Measurements from ENCODE around the gene RBM3. TPM values are rescaled to one million over a fixed set of nuclear protein-coding genes. Genes with fewer than 3 reads are reported as not detected.

Gene RBM3
- total and polyA plus RNA-seq, 2 donors (not counting 1 experiment from before 2014, with no cell fraction given), result 200 to 291 TPM

GRCh38 chrX:48539345-48540027, 34.8 kb upstream of the RBM3 start, which contains the start of gene TBC1D25:
TSS of gene TBC1D25 (plus strand) at chrX:48539714. CDS start at chrX:48539798, 84 bp downstream.
- peaks cover 20% of the 10 kb centered on the region for H3K4me1 Mint-ChIP-seq
- Histone ChIP-seq H3K27ac (ENCODE audit: low read length in 2 of 2) (peak within 1 kb of the TSS; percentile 94 to 97), H3K9ac (ENCODE audit: low read length) (peak within 1 kb of the TSS; percentile 93), H4K20me1 (ENCODE audit: control insufficient read depth, insufficient read depth, low read length, poor library complexity, severe bottlenecking) (no peaks in the 10 kb centered on the region), H3K4me1 (ENCODE audit: control insufficient read depth in 2 of 2, insufficient read depth in 2 of 2, low read length in 2 of 2) (peaks cover 10 to 18% of the 10 kb centered on the region in 2 donors), H3K4me2 (replicated peaks; ENCODE audit: low read depth, low read length, poor library complexity, severe bottlenecking) (peak within 1 kb of the TSS; percentile 81), H3K36me3 (replicated peaks in 1 of 2; ENCODE audit: control extremely low read depth in 1 of 2, control insufficient read depth in 1 of 2, extremely low read depth in 1 of 2, insufficient read depth in 2 of 2, low read length in 1 of 2) (peaks cover 0 to 7% of the 10 kb centered on the region in 2 experiments), H3K79me2 (ENCODE audit: control insufficient read depth, insufficient read depth, low read length) (peaks cover 19% of the 10 kb centered on the region), H2AFZ (ENCODE audit: insufficient read depth, low read depth, low read length, poor library complexity, severe bottlenecking) (peak within 1 kb of the TSS; percentile 69), H3K4me3 (ENCODE audit: control extremely low read depth in 1 of 5, extremely low read depth in 1 of 5, insufficient read depth in 1 of 5, low read depth in 2 of 5, low read length in 4 of 5) (peak within 1 kb of the TSS in 4 of 5 experiments; percentile 66 to 76 (median 74)), H3K27me3 (replicated peaks in 1 of 4; ENCODE audit: control extremely low read depth in 1 of 4, control insufficient read depth in 3 of 4, insufficient read depth in 4 of 4, low read length in 3 of 4) (no peaks in the 10 kb centered on the region), H3K9me3 (ENCODE audit: control extremely low read depth in 1 of 3, control insufficient read depth in 2 of 3, insufficient read depth in 1 of 3, low read length in 2 of 3) (no peaks in the 10 kb centered on the region)
- DNase-seq, result peak; percentile 97
- H3K27ac Mint-ChIP-seq, result peak within 1 kb of the TSS; percentile 97
- ChIA-PET CTCF (interaction anchor here (0.7 to 2.5 kb wide), 5 partner anchors 9 to 1363 kb away, joined by 3 to 11 read pairs (median 3); no protein-coding TSS in a partner anchor), POLR2A (interaction anchor here (0.5 to 2.9 kb wide), 17 partner anchors 18 to 889 kb away, joined by 3 to 20 read pairs (median 5); partner anchors contain the start of genes EBP, ELK1, FTSJ1 and HDAC6)
- no peaks in the 10 kb centered on the region for H3K9me3 Mint-ChIP-seq (ENCODE audit: insufficient read depth)
- under 1% methylated on average over 47 of the region's 59 CpGs for WGBS (ENCODE audit: insufficient coverage)
- peak; percentile 79 for ATAC-seq (ENCODE audit: low read depth)
- TF ChIP-seq CTCF (IDR thresholded peaks at IDR 0.05), result peak; percentile 50
- no peak for TF ChIP-seq EZH2 (IDR thresholded peaks at IDR 0.05; ENCODE audit: borderline replicate concordance, insufficient read depth, low read depth, low read length, poor library complexity, severe bottlenecking)
- intact Hi-C loops (cut with micrococcal nuclease), result loop anchor here (1.0 kb wide), 6 partner anchors 18 to 157 kb away; partner anchors contain the start of genes EBP, PORCN, RBM3 and SUV39H1
- H3K4me3 Mint-ChIP-seq, result peak within 1 kb of the TSS; percentile 91
- H3K27me3 Mint-ChIP-seq, result no peaks in the 10 kb centered on the region

GRCh38 chrX:48540028-48540375, 34.3 kb upstream of the RBM3 start:
- CTCF ChIA-PET, result interaction anchor here (0.7 to 2.5 kb wide), 4 partner anchors 9 to 700 kb away, joined by 3 to 11 read pairs (median 3); no protein-coding TSS in a partner anchor
- no peaks in the 10 kb centered on the region for H4K20me1 ChIP-seq (ENCODE audit: control insufficient read depth, insufficient read depth, low read length, poor library complexity, severe bottlenecking)
- 1% methylated on average over 11 of the region's 12 CpGs for WGBS (ENCODE audit: insufficient coverage)
- H3K4me2 ChIP-seq (replicated peaks; ENCODE audit: low read depth, low read length, poor library complexity, severe bottlenecking), result peak overlapping the region; percentile 81
- Mint-ChIP-seq H3K27ac (peak overlapping the region; percentile 97), H3K4me1 (peaks cover 20% of the 10 kb centered on the region), H3K9me3 (ENCODE audit: insufficient read depth) (no peaks in the 10 kb centered on the region), H3K4me3 (peak overlapping the region; percentile 91), H3K27me3 (no peaks in the 10 kb centered on the region)
- H3K9me3 ChIP-seq (ENCODE audit: control extremely low read depth in 1 of 3, control insufficient read depth in 2 of 3, insufficient read depth in 1 of 3, low read length in 2 of 3), result no peaks in the 10 kb centered on the region
- peaks cover 19% of the 10 kb centered on the region for H3K79me2 ChIP-seq (ENCODE audit: control insufficient read depth, insufficient read depth, low read length)
- peak overlapping the region; percentile 69 for H2AFZ ChIP-seq (ENCODE audit: insufficient read depth, low read depth, low read length, poor library complexity, severe bottlenecking)
- DNase-seq, result no peak
- peak; percentile 50 for ATAC-seq (ENCODE audit: low read depth)
- H3K4me1 ChIP-seq (ENCODE audit: control insufficient read depth in 2 of 2, insufficient read depth in 2 of 2, low read length in 2 of 2), result peaks cover 10 to 18% of the 10 kb centered on the region in 2 donors
- TF ChIP-seq CTCF (IDR thresholded peaks at IDR 0.05), result peak; percentile 12
- TF ChIP-seq EZH2 (IDR thresholded peaks at IDR 0.05; ENCODE audit: borderline replicate concordance, insufficient read depth, low read depth, low read length, poor library complexity, severe bottlenecking), result no peak
- H3K27ac ChIP-seq (ENCODE audit: low read length in 2 of 2), result peak overlapping the region; percentile 94 to 97
- peak overlapping the region in 4 of 5 experiments; percentile 66 to 76 (median 74) for H3K4me3 ChIP-seq (ENCODE audit: control extremely low read depth in 1 of 5, extremely low read depth in 1 of 5, insufficient read depth in 1 of 5, low read depth in 2 of 5, low read length in 4 of 5)
- H3K9ac ChIP-seq (ENCODE audit: low read length), result peak overlapping the region; percentile 93
- intact Hi-C loops (cut with micrococcal nuclease), result no loop called here
- POLR2A ChIA-PET, result interaction anchor here (0.5 to 2.9 kb wide), 8 partner anchors 31 to 463 kb away, joined by 3 to 20 read pairs (median 5); partner anchors contain the start of genes HDAC6, PORCN, PQBP1 and RBM3
- H3K27me3 ChIP-seq (replicated peaks in 1 of 4; ENCODE audit: control extremely low read depth in 1 of 4, control insufficient read depth in 3 of 4, insufficient read depth in 4 of 4, low read length in 3 of 4), result no peaks in the 10 kb centered on the region
- peaks cover 0 to 12% of the 10 kb centered on the region in 2 experiments for H3K36me3 ChIP-seq (replicated peaks in 1 of 2; ENCODE audit: control extremely low read depth in 1 of 2, control insufficient read depth in 1 of 2, extremely low read depth in 1 of 2, insufficient read depth in 2 of 2, low read length in 1 of 2)

Data from B cell (primary cell).